ENCODE measurements around the gene SDF2.

Gene SDF2

GRCh38 chr17:28661635-28662526 lies at the start of gene SDF2, which contains the start of gene SUPT6H:
Gene SDF2 (minus strand): TSS chr17:28661906. CDS start chr17:28661876, 30 bp downstream.
Gene SUPT6H (plus strand): TSS chr17:28662205. CDS start chr17:28673402, 11,197 bp downstream.
- peak; percentile 85 for DNase-seq

- DNase-seq: peak; percentile 92
Observed at GRCh38 chr17:28710861-28711722, 49.4 kb upstream of the SDF2 start.

GRCh38 chr17:28707339-28707720 lies 45.6 kb upstream of the SDF2 start:
- DNase-seq: no peak

GRCh38 chr17:28706471-28707338 lies 45.0 kb upstream of the SDF2 start:
- DNase-seq: no peak

GRCh38 chr17:28705728-28706334 lies 44.1 kb upstream of the SDF2 start:
- DNase-seq: no peak

DNA sequence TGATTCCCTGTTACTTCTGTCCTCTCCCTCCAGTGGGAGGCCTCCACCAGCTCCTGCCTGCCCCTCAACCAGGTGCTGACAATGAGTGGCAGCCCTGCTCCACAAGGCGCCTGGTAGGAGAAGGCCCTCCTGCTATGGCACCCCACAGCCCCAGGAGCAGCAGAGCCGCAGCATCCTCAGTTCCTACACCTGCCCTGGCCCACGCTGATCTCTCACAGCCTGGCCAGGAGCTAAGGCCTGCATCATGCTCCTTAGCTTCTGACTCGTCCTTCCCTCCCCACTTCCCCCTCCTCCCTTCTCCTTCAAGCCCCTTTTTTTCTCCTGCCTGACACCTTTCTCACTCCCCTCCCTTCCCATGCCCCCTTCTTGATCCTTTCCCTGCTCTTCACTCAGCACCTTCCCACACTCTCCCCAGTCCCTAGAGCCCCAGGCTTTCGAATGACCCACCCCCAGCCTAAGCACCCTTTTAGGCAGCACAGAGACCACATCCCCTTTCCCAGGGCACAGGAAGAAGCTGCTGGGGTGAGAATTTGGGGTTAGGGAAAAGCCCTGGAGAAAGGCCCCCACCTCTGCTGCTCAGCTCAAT lies 43.5 kb upstream of the SDF2 start:
- DNase-seq: no peak

GRCh38 chr17:28704219-28704858 lies 42.6 kb upstream of the SDF2 start:
- DNase-seq: no peak

- DNase-seq: no peak
Observed at GRCh38 chr17:28703552-28704218, 42.0 kb upstream of the SDF2 start.

DNA sequence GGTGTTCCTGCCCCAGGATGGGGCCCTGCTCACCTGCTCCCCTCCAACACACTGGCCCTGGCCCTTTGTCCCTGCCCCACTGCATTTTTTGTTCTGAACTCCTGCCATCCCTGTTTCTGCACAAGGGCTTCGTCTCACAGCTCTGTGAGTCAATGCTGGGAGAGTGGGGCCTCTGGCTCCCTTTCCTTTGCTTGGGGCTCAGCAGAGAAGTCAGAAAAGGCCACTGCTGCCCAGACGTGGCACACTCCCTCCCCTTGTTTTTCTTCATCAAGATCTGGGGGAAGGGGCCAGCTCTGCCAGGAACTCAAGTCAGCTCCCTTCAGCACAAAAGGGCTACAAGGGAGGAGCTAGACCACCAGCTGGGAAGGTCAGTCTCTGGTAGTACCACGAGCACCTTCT lies 41.0 kb upstream of the SDF2 start:
- DNase-seq: no peak

GRCh38 chr17:28702026-28702751 lies 40.5 kb upstream of the SDF2 start:
- no peak for DNase-seq

GRCh38 chr17:28700830-28701492 lies 39.3 kb upstream of the SDF2 start:
- no peak for DNase-seq

DNA sequence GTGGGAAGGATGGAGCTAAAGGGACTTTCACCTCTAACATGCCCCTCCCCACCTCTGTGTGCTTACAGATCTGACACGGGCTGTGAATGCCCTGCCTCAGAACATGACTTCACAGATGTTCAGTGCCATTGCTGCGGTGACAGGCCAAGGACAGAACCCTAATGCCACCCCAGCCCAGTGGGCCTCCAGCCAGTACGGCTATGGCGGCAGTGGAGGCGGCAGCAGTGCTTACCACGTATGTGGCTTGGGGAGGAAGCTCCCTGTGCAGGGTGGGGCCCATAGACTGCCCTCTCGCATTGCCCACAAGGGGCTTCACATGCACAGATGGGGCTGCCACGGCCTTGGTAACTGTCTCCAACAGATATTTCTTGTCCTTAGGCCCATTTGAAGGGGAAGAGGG lies 38.6 kb upstream of the SDF2 start:
- no peak for DNase-seq

DNA sequence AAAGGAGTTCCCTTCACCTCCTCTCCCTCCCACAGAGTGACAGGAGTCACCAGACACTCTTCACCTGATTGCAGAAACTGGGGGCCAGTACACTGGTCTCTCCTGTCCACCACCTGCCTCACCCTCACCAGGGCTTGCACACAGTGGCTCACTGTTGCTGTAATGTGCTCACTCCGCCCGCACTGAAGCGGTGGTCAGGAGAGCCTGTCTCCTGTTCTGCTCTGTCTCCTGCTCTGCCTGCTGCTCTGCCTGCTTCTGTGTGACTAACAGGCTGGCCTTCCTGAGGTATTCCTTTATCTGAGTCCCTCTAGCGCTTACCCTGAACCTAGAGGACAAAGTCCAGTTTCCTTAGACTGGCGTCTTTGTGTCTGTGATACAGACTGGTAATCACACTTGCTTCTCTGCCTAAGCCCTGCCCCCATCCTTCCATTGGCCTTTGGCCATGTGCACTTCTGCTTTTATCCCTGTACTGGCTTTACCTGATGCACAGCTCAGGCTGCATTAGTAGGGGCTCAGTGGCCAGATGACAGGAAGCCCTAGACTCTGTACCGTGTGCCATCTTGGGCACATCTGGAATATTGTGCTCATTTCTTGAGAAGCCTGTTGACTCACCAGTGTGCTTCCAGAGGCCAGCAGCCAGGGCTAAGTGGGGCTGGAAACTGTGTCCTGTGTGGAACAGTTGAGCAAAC lies 36.7 kb upstream of the SDF2 start:
- DNase-seq: no peak

- no peak for DNase-seq
Observed at GRCh38 chr17:28693869-28694268, 32.2 kb upstream of the SDF2 start.

GRCh38 chr17:28689011-28689410 lies 27.3 kb upstream of the SDF2 start:
- DNase-seq: no peak

DNA sequence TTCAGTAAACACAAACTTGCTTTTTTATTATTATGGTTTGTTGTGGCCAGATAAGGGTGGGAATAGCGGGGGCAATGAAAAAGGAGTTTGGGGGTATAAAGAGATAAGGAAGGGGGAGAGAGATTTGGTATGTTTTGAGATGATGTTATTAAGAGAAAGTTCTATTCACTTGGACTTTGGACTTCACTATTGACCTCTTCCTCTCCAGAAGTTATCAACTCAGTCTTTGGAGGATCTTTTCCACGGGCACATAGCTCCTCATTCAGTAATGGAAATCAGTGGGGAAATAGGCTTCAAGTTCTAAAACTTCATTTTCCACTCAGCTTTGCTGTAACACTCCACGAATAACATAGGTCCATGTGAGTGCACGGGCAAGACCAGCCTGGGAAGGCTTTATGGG lies 26.8 kb upstream of the SDF2 start:
- DNase-seq: no peak

DNA sequence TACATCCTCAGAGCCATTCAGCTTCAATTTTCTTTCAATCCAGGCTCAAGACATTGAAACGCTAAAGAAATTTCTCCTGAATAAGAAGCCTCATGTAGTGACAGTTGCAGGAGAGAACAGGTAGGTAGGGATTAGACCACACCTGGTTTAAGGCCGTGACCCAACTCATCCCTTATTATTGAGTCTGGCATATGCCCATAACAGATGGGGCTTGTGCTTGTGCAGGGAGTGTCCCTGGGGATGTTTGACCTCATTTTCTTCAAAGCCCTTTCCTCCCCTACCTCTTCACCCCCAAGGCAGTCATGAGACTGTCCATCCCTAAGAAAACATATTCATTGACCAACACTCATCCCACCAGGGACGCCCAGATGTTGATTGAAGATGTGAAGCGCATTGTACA lies 24.6 kb upstream of the SDF2 start:
- DNase-seq: no peak

- no peak for DNase-seq
Observed at GRCh38 chr17:28685366-28685765, 23.7 kb upstream of the SDF2 start.

- DNase-seq: peak; percentile 41
Observed at GRCh38 chr17:28684963-28685362, 23.3 kb upstream of the SDF2 start.
